ENCODE data around the gene BSG.
"Not testable (repeated sequence)": the region's sequence is repeated elsewhere in the genome, so short reads cannot be mapped to it uniquely, and the experiment has no call there.

BSG gene

DNA sequence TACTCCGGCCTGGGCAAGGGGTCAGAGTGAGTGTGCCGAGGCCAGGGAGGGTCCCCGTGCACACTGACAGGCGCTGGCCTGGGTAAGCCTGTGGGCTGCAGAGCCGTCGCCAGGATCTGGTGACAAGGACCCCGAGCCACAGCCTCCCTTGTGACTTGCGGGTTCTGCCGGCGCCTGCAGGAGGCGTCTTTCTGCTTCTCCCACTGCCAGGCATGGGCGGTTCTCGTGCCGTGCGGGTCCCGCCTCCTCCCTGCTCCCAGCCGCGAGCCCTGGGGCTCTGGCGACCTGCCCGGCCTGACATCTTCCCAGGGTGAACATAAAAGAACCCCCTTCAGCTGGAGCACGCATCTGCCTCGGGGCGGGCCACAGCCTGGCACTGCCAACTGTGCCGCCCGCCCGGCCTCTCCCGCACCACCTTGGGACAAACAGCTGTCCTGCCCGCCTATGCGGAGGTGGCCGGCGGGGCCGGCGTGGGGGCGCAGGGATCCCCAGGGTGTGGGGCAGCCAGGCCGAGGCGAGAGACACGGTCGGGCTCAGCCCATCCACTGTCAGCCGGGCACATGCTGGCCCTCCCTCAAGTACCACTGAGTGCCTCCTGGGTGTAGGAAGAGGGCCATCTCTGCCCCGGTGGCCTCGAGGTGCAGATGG lies 15.8 kb downstream of the BSG start:
- no peak for DNase-seq (ENCODE audit: low read depth)

DNA sequence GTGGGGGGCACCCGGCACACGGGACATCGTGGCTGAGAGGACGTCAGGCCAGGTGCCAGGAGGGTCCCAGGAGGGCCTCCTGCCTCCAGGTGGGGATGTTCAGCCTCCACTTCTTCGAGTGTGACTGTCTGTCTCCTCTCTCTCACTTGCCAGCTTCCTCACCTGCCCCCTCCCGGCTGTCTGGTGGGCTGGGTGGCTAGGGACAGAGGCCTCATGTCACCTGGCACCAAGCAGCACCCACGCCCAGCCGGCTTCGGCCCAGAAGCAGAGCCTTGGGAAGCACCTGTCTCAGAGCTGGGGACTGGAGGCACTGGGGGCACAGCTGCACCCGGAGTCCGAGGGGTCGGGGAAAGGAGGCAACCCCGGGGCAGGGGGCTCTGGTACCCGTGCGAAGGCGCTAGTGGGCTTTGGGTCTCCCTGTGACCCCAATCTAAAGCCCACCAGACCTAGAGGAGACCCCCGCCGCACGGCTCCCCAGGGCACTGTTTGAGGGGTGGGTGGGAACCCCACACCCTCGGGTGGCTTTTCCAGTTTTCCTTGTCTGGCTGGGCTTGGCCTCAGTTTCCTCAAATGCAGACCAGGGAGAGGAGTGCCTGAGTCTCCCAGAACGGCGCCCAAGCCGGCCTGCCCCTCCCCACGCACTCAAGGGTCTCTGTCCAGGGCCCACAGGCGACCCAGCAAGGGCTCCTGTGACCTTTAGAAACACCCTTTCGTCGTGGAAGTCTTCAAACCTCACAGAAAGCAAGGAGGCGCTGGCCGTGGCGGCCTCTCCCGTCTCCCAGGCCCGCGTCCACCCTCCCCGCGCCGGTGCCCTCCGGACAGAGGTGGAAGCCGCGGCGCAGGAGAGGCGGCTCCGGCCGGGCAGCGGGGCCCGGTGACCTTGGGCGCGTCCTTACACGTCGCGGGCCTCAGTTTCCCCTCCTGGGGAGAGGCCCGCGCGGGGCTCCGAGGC lies 16.6 kb downstream of the BSG start:
- no peak for DNase-seq (ENCODE audit: low read depth)

DNA sequence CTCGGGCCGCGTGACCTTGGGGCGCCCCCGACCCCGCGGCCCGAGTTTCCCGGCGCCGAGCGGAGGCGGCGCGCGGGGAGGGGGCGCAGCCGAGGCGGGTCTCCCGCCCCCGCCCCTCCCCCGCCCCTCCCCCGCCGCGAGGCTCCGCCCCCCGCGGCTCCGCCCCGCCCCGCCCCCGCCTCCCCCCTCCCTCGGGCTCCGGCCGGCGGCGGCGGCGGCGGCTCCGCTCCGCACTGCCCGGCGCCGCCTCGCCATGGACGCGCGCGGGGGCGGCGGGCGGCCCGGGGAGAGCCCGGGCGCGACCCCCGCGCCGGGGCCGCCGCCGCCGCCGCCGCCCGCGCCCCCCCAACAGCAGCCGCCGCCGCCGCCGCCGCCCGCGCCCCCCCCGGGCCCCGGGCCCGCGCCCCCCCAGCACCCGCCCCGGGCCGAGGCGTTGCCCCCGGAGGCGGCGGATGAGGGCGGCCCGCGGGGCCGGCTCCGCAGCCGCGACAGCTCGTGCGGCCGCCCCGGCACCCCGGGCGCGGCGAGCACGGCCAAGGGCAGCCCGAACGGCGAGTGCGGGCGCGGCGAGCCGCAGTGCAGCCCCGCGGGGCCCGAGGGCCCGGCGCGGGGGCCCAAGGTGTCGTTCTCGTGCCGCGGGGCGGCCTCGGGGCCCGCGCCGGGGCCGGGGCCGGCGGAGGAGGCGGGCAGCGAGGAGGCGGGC lies 17.4 kb downstream of the BSG start, which contains the start of gene HCN2:
TSS of gene HCN2 (plus strand) at position 189 of the 703 bp plus-strand sequence. CDS start at position 254, 65 bp downstream.
- DNase-seq (ENCODE audit: low read depth): no peak

DNA sequence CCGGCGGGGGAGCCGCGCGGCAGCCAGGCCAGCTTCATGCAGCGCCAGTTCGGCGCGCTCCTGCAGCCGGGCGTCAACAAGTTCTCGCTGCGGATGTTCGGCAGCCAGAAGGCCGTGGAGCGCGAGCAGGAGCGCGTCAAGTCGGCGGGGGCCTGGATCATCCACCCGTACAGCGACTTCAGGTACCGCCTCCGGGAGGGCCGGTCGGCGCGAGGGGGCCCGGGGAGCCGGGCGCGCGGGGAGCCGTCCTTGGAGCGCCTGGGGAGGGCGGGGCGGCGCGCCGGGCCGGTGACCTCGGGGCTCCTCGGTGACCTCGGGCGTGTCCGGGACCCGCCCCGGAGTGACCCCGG lies 18.0 kb downstream of the BSG start:
- DNase-seq (ENCODE audit: low read depth): no peak

DNA sequence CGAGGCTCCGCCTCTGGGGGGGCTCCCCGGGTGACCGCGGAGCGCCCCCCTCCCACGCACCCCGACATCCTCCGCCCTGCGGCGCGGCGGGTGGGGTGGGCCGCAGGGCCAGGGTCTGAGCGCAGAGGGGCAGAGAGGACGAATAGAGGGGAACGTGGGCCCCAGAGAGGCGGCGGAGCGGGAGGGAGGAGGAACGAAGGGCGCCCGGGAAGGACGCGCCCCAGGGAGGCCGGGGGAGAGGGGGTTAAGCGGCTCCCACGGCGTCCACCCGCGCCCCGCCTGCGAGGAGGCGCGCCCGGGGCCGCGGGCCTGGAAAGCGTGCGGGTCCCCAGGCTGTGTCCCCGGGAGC lies 18.3 kb downstream of the BSG start:
- no peak for DNase-seq (ENCODE audit: low read depth)

DNA sequence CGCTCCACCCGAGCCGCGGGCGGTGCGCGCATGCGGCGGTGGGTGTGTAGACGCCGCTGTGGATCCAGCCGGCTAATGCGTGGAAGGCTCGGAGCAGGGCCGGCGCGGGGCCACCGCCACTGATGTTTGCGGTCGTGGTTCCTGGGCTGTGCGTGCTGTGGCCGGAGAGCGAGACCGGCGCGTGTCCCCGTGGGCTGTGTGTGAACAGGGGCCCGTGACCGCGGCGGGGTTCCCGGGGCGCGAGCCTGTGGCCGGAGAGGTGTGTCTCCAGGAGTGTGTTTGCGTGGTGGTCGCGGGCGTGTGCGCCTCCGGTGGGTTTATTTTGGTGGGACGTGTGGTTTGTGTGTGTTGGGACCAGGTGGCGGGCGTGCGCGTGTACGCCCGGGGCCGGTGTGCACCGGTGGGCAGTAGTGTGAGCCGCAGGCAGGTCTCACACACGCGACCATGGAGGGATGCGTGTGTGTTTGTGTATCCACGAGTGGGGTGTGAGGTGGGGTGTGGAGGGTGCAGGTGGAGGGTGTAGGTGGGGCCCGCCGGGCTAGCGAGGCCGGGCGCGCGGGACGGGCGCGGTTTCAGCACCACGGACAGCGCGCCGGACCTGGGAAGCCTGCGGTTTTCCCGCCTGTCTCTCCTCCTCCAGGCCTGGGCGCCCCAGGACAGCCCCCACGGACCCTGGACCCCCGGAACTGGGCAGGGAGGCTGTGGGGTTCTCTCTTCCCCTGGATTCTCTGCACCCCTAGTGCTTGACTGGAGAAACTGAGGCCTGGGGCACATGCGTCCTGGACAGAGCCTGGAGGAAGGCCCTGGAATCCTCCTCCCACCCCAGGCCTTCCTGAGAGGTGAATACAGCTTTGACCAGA lies 18.9 kb downstream of the BSG start:
- DNase-seq (ENCODE audit: low read depth): no peak

DNA sequence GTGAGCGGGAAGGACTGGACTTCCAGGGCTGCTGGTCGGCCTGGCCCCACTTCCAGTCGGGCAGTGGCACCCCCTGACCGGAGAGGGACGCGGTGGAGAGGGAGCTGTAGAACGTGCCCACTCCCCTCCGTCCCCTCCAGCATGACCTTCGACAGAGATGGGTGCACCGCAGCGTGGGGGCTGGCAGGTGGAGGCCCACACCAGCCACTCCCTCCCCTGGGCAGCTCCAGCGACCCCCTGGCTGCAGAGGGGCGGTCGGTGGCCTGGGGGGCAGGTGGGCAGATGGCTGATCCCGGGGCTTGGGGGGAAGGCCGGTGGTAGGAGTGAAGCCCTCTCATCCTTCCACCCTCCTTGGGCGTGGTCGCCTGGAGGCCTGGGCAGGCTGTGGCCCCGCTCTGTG lies 19.7 kb downstream of the BSG start:
- no peak for DNase-seq (ENCODE audit: low read depth)

DNA sequence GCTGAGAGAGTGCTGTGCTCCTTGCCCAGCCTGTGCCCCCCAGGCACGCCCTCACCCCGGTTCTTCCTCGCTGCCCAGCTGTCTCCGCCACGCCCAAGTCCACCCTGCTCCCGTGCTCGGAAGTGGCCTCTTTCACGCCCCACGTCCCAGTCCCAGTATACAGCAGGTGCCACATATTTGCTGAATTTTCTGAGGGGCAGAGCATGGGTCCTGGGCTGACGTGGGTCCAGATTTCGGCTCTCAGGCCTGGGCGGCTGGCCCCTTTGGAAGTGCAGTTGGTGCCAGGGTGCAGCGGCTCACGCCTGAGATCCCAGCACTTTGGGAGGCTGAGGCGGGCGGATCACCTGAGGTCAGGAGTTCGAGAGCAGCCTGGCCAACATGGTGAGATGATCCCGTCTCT lies 20.7 kb downstream of the BSG start:
- no peak for DNase-seq (ENCODE audit: low read depth)

DNA sequence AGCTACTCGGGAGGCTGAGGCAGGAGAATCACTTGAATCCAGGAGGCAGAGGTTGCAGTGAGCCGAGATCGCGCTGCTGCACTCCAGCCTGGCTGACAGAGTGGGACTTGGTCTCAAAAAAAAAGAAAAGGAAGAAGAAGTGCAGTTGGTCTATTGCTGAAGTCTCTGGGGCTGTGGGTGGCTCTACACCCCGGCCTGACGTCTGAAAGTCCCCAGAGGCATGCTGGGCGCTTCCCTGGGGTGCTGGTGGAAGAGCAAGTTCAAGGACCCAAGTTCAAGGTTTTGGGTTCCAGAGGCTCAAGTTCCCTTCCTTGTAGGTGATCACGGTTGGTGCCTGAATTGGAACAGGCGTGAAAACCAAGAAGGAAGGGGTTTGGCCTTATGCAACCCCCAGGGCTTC lies 21.1 kb downstream of the BSG start:
- no peak for DNase-seq (ENCODE audit: low read depth)

DNA sequence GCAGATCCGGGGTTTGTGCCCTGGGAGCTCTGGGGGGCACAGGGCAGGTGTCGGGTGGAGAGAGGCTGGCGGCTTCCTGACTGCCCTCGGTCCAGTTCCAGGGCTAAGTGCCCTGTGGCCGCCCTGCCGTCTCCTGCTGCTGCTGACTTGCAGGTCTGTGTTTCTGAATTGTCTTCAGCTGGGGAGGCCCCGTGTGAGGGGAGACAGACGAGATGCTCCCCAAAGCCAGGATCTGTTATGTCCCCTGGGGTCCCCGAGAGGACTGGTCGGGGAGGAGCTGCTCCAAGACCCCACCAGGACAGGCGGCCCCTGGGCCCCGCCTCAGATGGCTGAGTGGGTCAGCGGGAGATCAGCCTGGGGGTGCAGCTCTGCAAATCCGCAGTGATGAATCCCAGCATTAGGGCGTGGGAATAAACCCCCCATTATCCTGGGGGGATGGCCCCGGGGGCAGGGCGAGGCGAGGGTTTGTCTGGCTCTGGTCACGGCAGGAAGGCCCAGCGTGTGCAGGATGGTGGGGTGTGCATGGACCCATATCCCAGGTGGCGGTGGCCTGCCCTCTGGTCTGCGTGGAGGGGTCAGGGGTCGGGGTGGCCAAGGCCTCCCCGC lies 22.0 kb downstream of the BSG start:
- DNase-seq (ENCODE audit: low read depth): no peak

DNA sequence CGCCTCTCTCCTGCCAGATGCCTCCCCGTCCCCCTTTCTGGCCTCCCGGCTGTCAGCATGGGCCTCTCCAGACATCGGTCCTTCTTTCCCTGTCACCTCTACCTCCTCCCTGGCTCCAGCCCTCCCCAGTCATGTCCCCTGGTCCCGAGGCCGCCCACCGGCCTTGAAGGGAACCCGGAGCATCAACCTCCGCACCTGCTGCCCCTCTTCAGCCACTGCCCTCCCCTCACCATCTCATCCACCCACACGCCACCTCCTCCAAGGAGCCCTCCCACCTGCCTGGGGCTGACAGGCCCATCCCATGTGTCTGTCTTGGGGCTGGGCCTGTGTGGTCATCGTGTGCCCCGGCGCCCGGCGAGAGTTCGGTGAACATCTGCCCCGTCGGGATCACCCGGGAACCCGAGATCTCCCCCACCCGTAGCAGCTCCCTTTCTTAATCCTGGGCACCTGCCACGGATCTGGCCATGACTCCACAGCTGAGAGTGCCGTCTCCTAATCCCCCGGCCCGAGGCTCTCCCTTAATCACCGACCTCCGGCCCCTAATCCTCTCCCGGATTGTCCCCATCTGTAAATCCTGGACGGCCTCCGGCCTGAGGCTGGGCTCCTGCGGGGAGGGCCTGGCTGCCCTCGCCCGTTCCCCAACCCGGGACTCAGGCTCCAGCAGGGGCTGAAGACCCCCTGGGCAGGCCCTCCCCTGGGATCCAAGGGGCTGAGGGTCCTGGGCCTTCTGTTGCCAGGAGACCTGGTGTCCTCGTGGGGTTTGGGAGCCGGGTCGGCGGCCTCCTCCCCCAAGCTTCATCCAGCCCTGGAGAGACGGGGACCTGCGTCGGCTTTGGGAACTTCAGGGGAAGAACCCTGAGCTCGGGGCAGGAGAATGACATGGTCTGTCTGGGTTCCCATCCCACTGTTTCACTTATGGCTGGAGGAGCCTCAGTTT lies 23.2 kb downstream of the BSG start:
- DNase-seq (ENCODE audit: low read depth): no peak

DNA sequence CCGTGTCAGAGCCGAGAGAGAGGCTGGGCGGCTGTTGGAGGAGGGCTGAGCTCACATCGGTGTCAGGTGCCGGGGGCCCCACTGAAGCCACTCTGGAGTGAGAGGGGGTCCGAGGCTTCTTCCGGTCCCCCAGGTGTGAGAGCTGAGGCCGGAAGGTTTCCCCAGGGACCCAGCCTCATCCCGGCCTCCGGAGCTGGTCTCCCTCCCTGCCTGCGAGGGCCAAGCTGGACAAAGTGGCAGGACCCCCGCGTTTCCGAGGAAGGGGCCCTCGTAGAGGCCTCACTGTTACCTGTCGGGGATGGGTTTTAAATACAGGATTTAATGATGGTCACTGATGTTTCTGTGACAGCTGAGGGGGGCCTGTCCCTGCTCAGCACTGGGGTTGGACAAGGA lies 23.9 kb downstream of the BSG start:
- DNase-seq (ENCODE audit: low read depth): no peak

DNA sequence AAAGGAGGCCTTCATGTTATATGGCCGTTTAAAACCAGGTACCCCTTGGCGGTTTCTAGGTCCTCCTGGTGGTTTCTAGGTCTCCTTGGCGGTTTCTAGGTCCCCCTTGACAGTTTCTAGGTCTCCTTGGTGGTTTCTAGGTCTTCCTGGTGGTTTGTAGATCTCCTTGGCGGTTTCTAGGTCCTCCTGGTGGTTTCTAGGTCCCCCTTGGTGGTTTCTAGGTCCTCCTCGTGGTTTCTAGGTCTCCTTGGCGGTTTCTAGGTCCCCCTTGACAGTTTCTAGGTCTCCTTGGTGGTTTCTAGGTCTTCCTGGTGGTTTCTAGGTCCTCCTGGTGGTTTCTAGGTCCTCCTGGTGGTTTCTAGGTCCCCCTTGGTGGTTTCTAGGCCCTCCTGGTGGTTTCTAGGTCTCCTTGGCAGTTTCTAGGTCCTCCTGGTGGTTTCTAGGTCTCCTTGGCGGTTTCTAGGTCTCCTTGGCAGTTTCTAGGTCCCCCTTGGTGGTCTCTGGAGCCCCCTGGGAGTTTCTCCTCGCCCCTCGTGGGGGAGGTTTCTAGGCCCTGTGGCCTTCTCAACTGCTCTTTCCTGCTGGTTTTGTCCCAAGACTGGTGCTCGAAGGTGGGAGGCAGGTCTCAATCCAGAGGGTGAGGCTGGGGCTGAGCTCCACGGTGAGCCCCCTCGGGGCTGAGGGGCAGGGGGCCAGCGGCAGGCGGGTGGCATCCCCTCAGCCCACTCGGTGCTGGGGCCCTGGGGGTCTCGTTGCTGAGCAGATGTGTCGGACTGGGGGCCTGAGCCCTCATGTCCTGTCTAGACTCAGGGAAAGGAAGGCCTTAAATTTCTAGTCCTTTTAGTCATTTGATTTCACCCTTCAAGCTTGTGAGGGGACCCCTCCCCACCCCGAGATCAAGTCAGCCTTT lies 25.3 kb downstream of the BSG start:
- no peak for DNase-seq (ENCODE audit: low read depth)

DNA sequence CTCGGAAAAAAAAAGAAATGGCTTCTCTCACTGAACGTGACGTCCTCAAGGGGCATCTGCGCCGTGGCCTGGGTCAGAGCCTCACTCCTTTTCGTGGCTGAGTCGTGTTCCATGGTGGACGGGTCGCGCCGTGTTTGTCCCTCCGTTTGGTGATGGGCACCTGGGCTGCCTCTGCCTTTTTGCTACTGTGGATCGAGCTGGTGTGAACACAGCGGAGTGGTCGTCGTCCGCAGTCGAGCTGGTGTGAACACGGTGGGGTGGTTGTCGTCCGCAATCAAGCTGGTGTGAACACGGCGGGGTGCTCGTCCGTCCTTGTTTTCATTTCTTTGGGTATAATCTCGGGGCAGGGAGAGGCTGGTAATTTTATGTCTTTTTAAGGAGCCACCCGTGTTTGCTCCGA lies 28.9 kb downstream of the BSG start:
- DNase-seq (ENCODE audit: low read depth): no peak

DNA sequence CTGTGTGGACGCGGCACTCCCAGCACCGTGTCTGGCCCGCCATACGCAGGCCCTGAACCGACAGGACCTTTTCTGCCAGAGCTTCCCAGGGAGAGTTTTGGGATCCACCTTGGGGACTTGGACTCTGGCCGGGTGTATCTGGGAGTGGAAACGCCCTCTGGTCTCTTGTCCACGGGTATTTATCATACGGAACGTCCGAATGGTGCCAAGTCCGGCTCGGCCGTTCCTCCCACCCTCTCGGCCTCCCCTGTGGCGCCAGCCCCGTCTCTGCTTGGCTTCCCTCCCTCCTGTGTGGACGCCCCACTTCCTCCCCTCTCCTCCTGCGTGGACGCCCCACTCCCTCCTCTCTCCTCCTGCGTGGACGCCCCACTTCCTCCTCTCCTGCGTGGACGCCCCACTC lies 29.4 kb downstream of the BSG start:
- DNase-seq (ENCODE audit: low read depth): no peak

DNA sequence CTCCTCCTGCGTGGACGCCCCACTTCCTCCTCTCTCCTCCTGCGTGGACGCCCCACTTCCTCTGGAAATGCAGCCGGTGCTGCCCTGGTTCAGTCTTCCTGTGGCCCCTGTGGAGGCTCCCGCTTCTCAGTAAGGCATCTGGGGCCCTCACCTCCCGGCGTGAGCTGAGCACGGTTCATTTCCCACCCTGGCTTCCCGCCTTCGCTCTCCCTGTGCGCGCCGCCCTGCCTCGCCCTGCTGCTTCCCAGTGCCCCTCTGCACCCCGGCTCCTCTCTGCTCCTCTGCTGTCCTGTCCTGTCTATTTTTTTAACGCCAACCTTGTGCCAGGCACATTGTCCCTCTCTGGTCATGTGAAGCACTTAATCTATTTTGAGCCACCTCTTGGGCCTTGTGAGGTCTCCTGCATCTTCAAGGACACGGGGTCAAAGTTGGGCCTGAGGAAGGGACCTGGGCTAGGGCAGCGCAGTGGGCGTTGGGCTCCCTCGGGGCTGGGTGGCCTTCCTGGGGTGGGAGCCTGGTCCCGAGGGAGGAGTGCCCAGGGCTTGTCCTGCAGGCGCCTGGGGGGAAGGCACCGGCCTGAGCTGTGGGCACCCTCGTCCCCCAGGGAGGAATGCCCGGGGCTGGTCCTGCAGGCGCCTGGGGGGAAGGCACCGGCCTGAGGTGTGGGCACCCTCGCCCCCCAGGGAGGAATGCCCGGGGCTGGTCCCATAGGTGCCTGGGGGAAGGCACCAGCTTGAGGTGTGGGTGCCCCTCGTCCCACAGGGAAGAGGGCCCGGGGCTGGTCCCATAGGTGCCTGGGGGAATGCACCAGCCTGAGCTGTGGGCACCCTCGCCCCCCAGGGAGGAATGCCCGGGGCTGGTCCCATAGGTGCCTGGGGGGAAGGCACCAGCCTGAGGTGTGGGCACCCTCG lies 30.2 kb downstream of the BSG start:
- DNase-seq (ENCODE audit: low read depth): no peak

DNA sequence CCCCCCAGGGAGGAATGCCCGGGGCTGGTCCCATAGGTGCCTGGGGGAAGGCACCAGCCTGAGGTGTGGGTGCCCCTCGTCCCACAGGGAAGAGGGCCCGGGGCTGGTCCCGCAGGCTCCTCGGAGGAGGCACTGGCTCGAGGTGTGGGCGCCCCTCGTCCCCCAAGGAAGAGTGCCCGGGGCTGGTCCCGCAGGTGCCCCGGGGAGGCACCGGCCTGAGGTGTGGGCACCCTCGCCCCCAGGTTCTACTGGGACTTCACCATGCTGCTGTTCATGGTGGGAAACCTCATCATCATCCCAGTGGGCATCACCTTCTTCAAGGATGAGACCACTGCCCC lies 30.9 kb downstream of the BSG start:
- not testable (repeated sequence) for DNase-seq (ENCODE audit: low read depth)

DNA sequence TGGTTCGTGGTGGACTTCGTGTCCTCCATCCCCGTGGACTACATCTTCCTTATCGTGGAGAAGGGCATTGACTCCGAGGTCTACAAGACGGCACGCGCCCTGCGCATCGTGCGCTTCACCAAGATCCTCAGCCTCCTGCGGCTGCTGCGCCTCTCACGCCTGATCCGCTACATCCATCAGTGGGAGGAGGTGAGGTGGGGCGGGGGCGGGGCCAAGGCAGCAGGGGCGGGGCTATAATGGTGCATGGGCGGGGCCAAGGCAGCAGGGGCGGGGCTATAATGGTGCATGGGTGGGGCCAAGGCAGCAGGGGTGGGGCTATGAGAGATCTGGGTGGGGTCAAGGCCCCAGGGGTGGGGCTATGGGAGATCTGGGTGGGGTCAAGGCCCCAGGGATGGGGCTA lies 31.4 kb downstream of the BSG start:
- DNase-seq (ENCODE audit: low read depth): not testable (repeated sequence)
